H9 (cell line): ENCODE data around the gene PRR7. TPM values are rescaled to one million over a fixed set of nuclear protein-coding genes. Genes with fewer than 3 reads are reported as not detected.

Experiments used
- DNase-seq: peaks from one replicate; pipeline ENCODE4 v3.0.0-alpha.2; 2017
- H2AFZ ChIP-seq: one replicate; pipeline ENCODE4 v1.6.1; 2013; ENCODE audit warnings: mild to moderate bottlenecking, low read length, control low read depth, moderate library complexity
- H2AK5ac ChIP-seq: 2 replicates; pipeline ENCODE4 v1.6.1; 2013; ENCODE audit warnings: low read length, control low read depth, mixed read lengths; ENCODE audit not compliant: insufficient read length
- H2BK120ac ChIP-seq: one replicate; pipeline ENCODE4 v1.6.1; 2013; ENCODE audit warnings: low read depth, mild to moderate bottlenecking, low read length, control low read depth, inconsistent platforms; ENCODE audit not compliant: poor library complexity, severe bottlenecking
- H2BK12ac ChIP-seq: 2 replicates; pipeline ENCODE4 v1.6.1; 2013; ENCODE audit warnings: low read length, control low read depth, mixed read lengths, low read depth; ENCODE audit not compliant: insufficient read length
- H2BK15ac ChIP-seq: 2 replicates; pipeline ENCODE4 v1.6.1; 2013; ENCODE audit warnings: low read depth, low read length, control low read depth
- H2BK20ac ChIP-seq: one replicate; pipeline ENCODE4 v1.6.1; 2013; ENCODE audit warnings: low read depth, mild to moderate bottlenecking, low read length, control low read depth, inconsistent platforms; ENCODE audit not compliant: poor library complexity, severe bottlenecking
- H2BK5ac ChIP-seq: 2 replicates; pipeline ENCODE4 v1.6.1; 2013; ENCODE audit warnings: low read length, control low read depth, mixed read lengths; ENCODE audit not compliant: insufficient read length
- H3K14ac ChIP-seq: 2 replicates; pipeline ENCODE4 v1.6.1; 2013; ENCODE audit warnings: low read length, control low read depth; ENCODE audit not compliant: insufficient read depth
- H3K18ac ChIP-seq: 2 replicates; pipeline ENCODE4 v1.6.1; 2013; ENCODE audit warnings: low read depth, mild to moderate bottlenecking, mixed read lengths, low read length, control low read depth; ENCODE audit not compliant: insufficient read length
- H3K23ac ChIP-seq: 2 replicates; pipeline ENCODE4 v1.6.1; 2013; ENCODE audit warnings: low read length, control low read depth, mixed read lengths, low read depth; ENCODE audit not compliant: insufficient read length
- H3K23me2 ChIP-seq: 2 replicates; pipeline ENCODE4 v1.6.1; 2013; ENCODE audit warnings: low read depth, mild to moderate bottlenecking, mixed read lengths, low read length, control low read depth; ENCODE audit not compliant: insufficient read length, poor library complexity, severe bottlenecking
- H3K27ac ChIP-seq: 2 replicates; pipeline ENCODE4 v1.5.1; 2013; ENCODE audit warnings: low read length, control low read depth, mixed read lengths, low read depth; ENCODE audit not compliant: insufficient read length
- H3K27me3 ChIP-seq: 2 replicates; pipeline ENCODE4 v1.6.1; 2013; ENCODE audit warnings: low read length, control low read depth, inconsistent platforms; ENCODE audit not compliant: insufficient read depth
- H3K4ac ChIP-seq: 2 replicates; pipeline ENCODE4 v1.6.1; 2013; ENCODE audit warnings: low read depth, mild to moderate bottlenecking, control low read depth, inconsistent platforms, low read length, moderate library complexity
- H3K4me1 ChIP-seq: 2 replicates; pipeline ENCODE4 v1.6.1; 2013; ENCODE audit warnings: low read length, control low read depth, inconsistent platforms; ENCODE audit not compliant: insufficient read depth
- H3K4me2 ChIP-seq: 2 replicates; pipeline ENCODE4 v1.6.1; 2013; ENCODE audit warnings: low read length, control low read depth, mixed read lengths; ENCODE audit not compliant: insufficient read length, insufficient read depth
- H3K56ac ChIP-seq: 2 replicates; pipeline ENCODE4 v1.6.1; 2013; ENCODE audit warnings: low read depth, mild to moderate bottlenecking, mixed read lengths, low read length, control low read depth; ENCODE audit not compliant: insufficient read length
- H3K79me1 ChIP-seq: 2 replicates; pipeline ENCODE4 v1.6.1; 2013; ENCODE audit warnings: low read depth, mild to moderate bottlenecking, moderate library complexity, low read length, control low read depth, inconsistent platforms; ENCODE audit not compliant: insufficient read depth, poor library complexity, severe bottlenecking
- H3K79me2 ChIP-seq: 2 replicates; pipeline ENCODE4 v1.6.1; 2013; ENCODE audit warnings: low read length, control low read depth, inconsistent platforms; ENCODE audit not compliant: insufficient read depth
- H3K9ac ChIP-seq: 2 replicates; pipeline ENCODE4 v1.6.1; 2013; ENCODE audit warnings: low read length, control low read depth, mixed read lengths; ENCODE audit not compliant: insufficient read length; ENCODE audit errors: extremely low read depth
- H3K9me3 ChIP-seq: one replicate; pipeline ENCODE4 v1.6.1; 2013; ENCODE audit warnings: low read depth, low read length, inconsistent platforms; ENCODE audit not compliant: control insufficient read depth
- H3T11ph ChIP-seq: one replicate; pipeline ENCODE4 v1.6.1; 2013; ENCODE audit warnings: mild to moderate bottlenecking, low read length, control low read depth, inconsistent platforms
- H4K20me1 ChIP-seq: one replicate; pipeline ENCODE4 v1.6.1; 2013; ENCODE audit not compliant: control insufficient read depth, insufficient read length, insufficient read depth
- H4K5ac ChIP-seq: 2 replicates; pipeline ENCODE4 v1.6.1; 2013; ENCODE audit warnings: low read depth, mild to moderate bottlenecking, mixed read lengths, low read length, control low read depth; ENCODE audit not compliant: insufficient read length
- H4K8ac ChIP-seq: replicated peaks from 2 replicates; pipeline ENCODE4 v1.6.1; 2013; ENCODE audit warnings: low read length, control low read depth, mixed read lengths, low read depth; ENCODE audit not compliant: insufficient read length
- H4K91ac ChIP-seq: 2 replicates; pipeline ENCODE4 v1.6.1; 2013; ENCODE audit warnings: low read depth, mild to moderate bottlenecking, moderate library complexity, mixed read lengths, low read length, control low read depth; ENCODE audit not compliant: insufficient read length
- H3K27ac Mint-ChIP-seq, 3 experiments: 2 replicates in 2 of 3; 3 replicates in 1 of 3; pipeline ENCODE4 v1.8.0; 2020 to 2021; ENCODE audit warnings: mixed read lengths in 3 of 3, mild to moderate bottlenecking in 1 of 3, moderate library complexity in 1 of 3
- H3K27me3 Mint-ChIP-seq: 2 replicates; pipeline ENCODE4 v1.8.0; 2021; ENCODE audit warnings: low read depth, mild to moderate bottlenecking, moderate library complexity, mixed read lengths
- H3K36me3 Mint-ChIP-seq, 3 experiments: 2 replicates in 2 of 3; 3 replicates in 1 of 3; pipeline ENCODE4 v1.8.0; 2020 to 2021; ENCODE audit warnings: low read depth in 3 of 3, mixed read lengths in 3 of 3; ENCODE audit not compliant: insufficient read depth in 1 of 3
- H3K4me1 Mint-ChIP-seq, 2 experiments: 2 replicates each; pipeline ENCODE4 v1.8.0; 2020; ENCODE audit warnings: mixed read lengths in 2 of 2
- H3K4me3 Mint-ChIP-seq, 2 experiments: 2 replicates in 1 of 2; 3 replicates in 1 of 2; pipeline ENCODE4 v1.8.0; 2020 to 2021; ENCODE audit warnings: mild to moderate bottlenecking in 2 of 2, mixed read lengths in 2 of 2, moderate library complexity in 1 of 2
- H3K9me3 Mint-ChIP-seq, 2 experiments: 2 replicates in 1 of 2; 3 replicates in 1 of 2; pipeline ENCODE4 v1.8.0; 2020; ENCODE audit warnings: mild to moderate bottlenecking in 2 of 2, mixed read lengths in 2 of 2, moderate library complexity in 1 of 2
- CTCF ChIP-seq: fragments of 200-600 bp; sonication (generic); conservative IDR thresholded peaks from 3 replicates; pipeline ENCODE4 v1.8.0; 2021; ENCODE audit warnings: antibody characterized with exemption, mild to moderate bottlenecking
- WGBS: extraction: QIAGEN DNeasy Blood & Tissue Kit; methylation state at CpG from one replicate; pipeline ENCODE4 v1.1.7; 2013; ENCODE audit warnings: missing lambda C conversion rate, low lambda C conversion rate, mixed read lengths; ENCODE audit not compliant: insufficient read length; ENCODE audit errors: extremely low coverage; 5-methylcytosine and 5-hydroxymethylcytosine counted together
- total RNA-seq: library from RNA; stranded (reverse); gene quantifications from 2 replicates; pipeline ENCODE4 v1.2.1, GENCODE V29; 2021

The PRR7 gene
- total RNA-seq, 1 experiment from 2014 or later = 9.6 TPM

GRCh38 chr5:177403102-177403791 is 43.4 kb upstream of the PRR7 start:
- no peak overlapping the region for H2BK12ac ChIP-seq
- peak overlapping the region; percentile 63 to 89 for H3K4me3 Mint-ChIP-seq
- no peaks in the 10 kb centered on the region for H4K20me1 ChIP-seq
- H3K79me2 ChIP-seq = no peaks in the 10 kb centered on the region
- H3K4me1 Mint-ChIP-seq = peaks cover 10 to 11% of the 10 kb centered on the region in 2 experiments
- peaks cover 0 to 2% of the 10 kb centered on the region in 2 experiments; a peak in 2 of 5 replicates for H3K9me3 Mint-ChIP-seq
- no peak overlapping the region for H3K14ac ChIP-seq
- no peak overlapping the region for H2BK15ac ChIP-seq
- no peak overlapping the region for H4K8ac ChIP-seq
- H3K23me2 ChIP-seq = peaks cover 23% of the 10 kb centered on the region
- no peak overlapping the region for H3K27ac Mint-ChIP-seq
- no peak overlapping the region for H2BK120ac ChIP-seq
- no peak overlapping the region for H2AK5ac ChIP-seq
- H3K18ac ChIP-seq = no peak overlapping the region
- H3K4me1 ChIP-seq = no peaks in the 10 kb centered on the region
- H3T11ph ChIP-seq = no peak overlapping the region
- no peak overlapping the region for H3K23ac ChIP-seq
- H3K4ac ChIP-seq = no peak overlapping the region
- peak; percentile 72 for DNase-seq
- H2BK20ac ChIP-seq = no peak overlapping the region
- no peaks in the 10 kb centered on the region for H3K36me3 Mint-ChIP-seq
- WGBS = no CpG with 5 or more reads among the region's 61 CpGs
- no peak overlapping the region for H3K27ac ChIP-seq
- no peak for TF ChIP-seq CTCF
- no peak overlapping the region for H4K91ac ChIP-seq
- H3K9me3 ChIP-seq = no peaks in the 10 kb centered on the region
- H3K27me3 Mint-ChIP-seq = peaks cover 79% of the 10 kb centered on the region
- no peak overlapping the region for H3K56ac ChIP-seq
- H3K27me3 ChIP-seq = peaks cover 12% of the 10 kb centered on the region; the same call in 1 of the 2 replicates
- no peak overlapping the region for H4K5ac ChIP-seq
- no peak overlapping the region for H2AFZ ChIP-seq
- no peak overlapping the region for H3K9ac ChIP-seq
- no peaks in the 10 kb centered on the region for H3K79me1 ChIP-seq
- no peak overlapping the region for H2BK5ac ChIP-seq
- peak overlapping the region; percentile 60 for H3K4me2 ChIP-seq
